SU-DHL-6 (cell line): ENCODE measurements around the gene RBMS1.

Experiments used
- H2AFZ ChIP-seq: fragments of 200-600 bp; sonication (generic); 2 replicates; pipeline ENCODE4 v1.6.1; 2014; ENCODE audit warnings: low read depth, mild to moderate bottlenecking, moderate library complexity, mixed read lengths, antibody characterized with exemption, low read length; ENCODE audit not compliant: severe bottlenecking
- H3F3A ChIP-seq: fragments of 200-600 bp; shearing (Covaris generic); 2 replicates; pipeline ENCODE4 v1.6.0; 2016; ENCODE audit warnings: antibody characterized with exemption, mild to moderate bottlenecking; ENCODE audit not compliant: insufficient read depth
- H3K27ac ChIP-seq: fragments of 200-600 bp; sonication (generic); 2 replicates; pipeline ENCODE4 v1.5.1; 2016; ENCODE audit warnings: low read depth, mild to moderate bottlenecking, low read length, moderate library complexity, mixed read lengths
- H3K27me3 ChIP-seq: fragments of 200-600 bp; sonication (generic), shearing (Covaris generic); 2 replicates; pipeline ENCODE4 v1.6.0; 2014; ENCODE audit warnings: mild to moderate bottlenecking, low read length
- H3K36me3 ChIP-seq: fragments of 200-600 bp; sonication (generic); 2 replicates; pipeline ENCODE4 v1.6.1; 2014; ENCODE audit warnings: mild to moderate bottlenecking, low read length, mixed read lengths
- H3K4me2 ChIP-seq: fragments of 300-600, 200-600 bp; shearing (Covaris generic), sonication (generic); 2 replicates; pipeline ENCODE4 v1.6.0; 2014; ENCODE audit warnings: low read length, low read depth, mild to moderate bottlenecking; ENCODE audit not compliant: poor library complexity, severe bottlenecking
- H3K4me3 ChIP-seq: fragments of 200-600 bp; sonication (generic); 2 replicates; pipeline ENCODE4 v1.5.1; 2014; ENCODE audit warnings: antibody characterized with exemption, low read length, mild to moderate bottlenecking, mixed read lengths; ENCODE audit not compliant: insufficient read depth, poor library complexity, severe bottlenecking
- H3K79me2 ChIP-seq: fragments of 200-600 bp; sonication (generic); 2 replicates; pipeline ENCODE4 v1.6.1; 2014; ENCODE audit warnings: mild to moderate bottlenecking, low read length, moderate library complexity; ENCODE audit not compliant: insufficient read depth
- H3K9ac ChIP-seq: fragments of 200-600 bp; sonication (generic); 2 replicates; pipeline ENCODE4 v1.7.0; 2014; ENCODE audit warnings: mild to moderate bottlenecking, low read length
- H3K9me2 ChIP-seq: fragments of 200-600 bp; sonication (generic); replicated peaks from 2 replicates; pipeline ENCODE4 v1.6.1; 2014; ENCODE audit warnings: low read length; ENCODE audit not compliant: insufficient read depth
- H3K9me3 ChIP-seq: fragments of 200-600 bp; sonication (generic); 2 replicates; pipeline ENCODE4 v1.6.1; 2014; ENCODE audit warnings: low read length, mixed read lengths; ENCODE audit not compliant: insufficient read depth
- H4K20me1 ChIP-seq: fragments of 200-600 bp; sonication (generic); 2 replicates; pipeline ENCODE4 v1.6.1; 2014; ENCODE audit warnings: low read depth, mild to moderate bottlenecking, antibody characterized with exemption, low read length, moderate library complexity, mixed read lengths
- EZH2phosphoT487 ChIP-seq: fragments of 200-600 bp; sonication (generic), shearing (Covaris generic); conservative IDR thresholded peaks from 2 replicates; pipeline ENCODE4 v1.6.1; 2018; ENCODE audit warnings: mild to moderate bottlenecking, antibody characterized with exemption, low read length, moderate library complexity, mixed read lengths
- TF ChIP-seq, protein P1 (sequence below): fragments of 200-600 bp; sonication (generic); IDR thresholded peaks from one replicate; pipeline ENCODE4 v1.5.1; 2017; ENCODE audit warnings: antibody characterized with exemption, mild to moderate bottlenecking, low read length, moderate library complexity; ENCODE audit not compliant: insufficient read depth, poor library complexity, severe bottlenecking

Gene RBMS1

DNA sequence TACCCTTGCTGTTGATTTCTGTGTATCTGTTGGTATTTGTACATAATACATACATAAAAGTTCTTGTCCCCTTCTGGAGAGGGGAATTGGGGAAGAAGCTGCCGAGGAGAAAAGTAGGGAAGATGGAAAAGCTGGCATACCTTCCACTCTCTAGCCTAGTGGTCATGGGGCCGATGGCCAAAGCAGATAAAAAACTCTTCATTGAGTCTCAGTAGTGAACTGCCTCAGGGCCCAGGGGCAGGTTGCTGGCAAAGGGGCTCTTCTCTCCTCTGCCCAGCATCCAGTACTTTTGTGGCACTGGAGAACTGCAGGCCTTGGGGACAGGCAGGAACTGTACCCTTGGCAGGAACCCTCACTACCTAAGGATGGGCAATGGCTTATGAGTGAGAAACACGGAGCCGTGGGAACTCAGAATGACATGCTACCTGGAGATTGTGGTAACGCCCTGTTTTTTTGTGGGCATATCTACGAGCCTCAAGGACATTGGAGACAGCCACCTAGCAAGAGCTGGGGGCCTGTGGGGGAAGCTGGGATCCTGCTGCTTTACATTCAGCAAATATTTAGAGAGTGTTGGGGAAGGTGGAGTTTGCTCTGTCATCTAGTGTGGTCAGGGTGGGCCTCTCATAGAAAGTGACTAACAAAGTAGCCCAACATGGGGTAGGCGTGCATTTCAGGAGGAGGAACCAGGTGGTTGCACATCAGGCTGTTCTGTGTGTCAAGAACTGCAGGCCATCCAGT lies 270.9 kb downstream of the RBMS1 start:
- H3K79me2 ChIP-seq: no peaks in the 10 kb centered on the region
- no peak overlapping the region for H3K4me3 ChIP-seq
- no peaks in the 10 kb centered on the region for H4K20me1 ChIP-seq
- no peak for TF ChIP-seq EZH2phosphoT487
- TF ChIP-seq, protein P1, sequence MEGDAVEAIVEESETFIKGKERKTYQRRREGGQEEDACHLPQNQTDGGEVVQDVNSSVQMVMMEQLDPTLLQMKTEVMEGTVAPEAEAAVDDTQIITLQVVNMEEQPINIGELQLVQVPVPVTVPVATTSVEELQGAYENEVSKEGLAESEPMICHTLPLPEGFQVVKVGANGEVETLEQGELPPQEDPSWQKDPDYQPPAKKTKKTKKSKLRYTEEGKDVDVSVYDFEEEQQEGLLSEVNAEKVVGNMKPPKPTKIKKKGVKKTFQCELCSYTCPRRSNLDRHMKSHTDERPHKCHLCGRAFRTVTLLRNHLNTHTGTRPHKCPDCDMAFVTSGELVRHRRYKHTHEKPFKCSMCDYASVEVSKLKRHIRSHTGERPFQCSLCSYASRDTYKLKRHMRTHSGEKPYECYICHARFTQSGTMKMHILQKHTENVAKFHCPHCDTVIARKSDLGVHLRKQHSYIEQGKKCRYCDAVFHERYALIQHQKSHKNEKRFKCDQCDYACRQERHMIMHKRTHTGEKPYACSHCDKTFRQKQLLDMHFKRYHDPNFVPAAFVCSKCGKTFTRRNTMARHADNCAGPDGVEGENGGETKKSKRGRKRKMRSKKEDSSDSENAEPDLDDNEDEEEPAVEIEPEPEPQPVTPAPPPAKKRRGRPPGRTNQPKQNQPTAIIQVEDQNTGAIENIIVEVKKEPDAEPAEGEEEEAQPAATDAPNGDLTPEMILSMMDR: no peak
- no peaks in the 10 kb centered on the region for H3K9me2 ChIP-seq
- no peaks in the 10 kb centered on the region for H3K36me3 ChIP-seq
- no peaks in the 10 kb centered on the region for H3F3A ChIP-seq
- no peak overlapping the region for H3K4me2 ChIP-seq
- H3K9me3 ChIP-seq: no peaks in the 10 kb centered on the region
- no peaks in the 10 kb centered on the region for H3K27me3 ChIP-seq
- no peak overlapping the region for H2AFZ ChIP-seq
- H3K9ac ChIP-seq: no peak overlapping the region
- H3K27ac ChIP-seq: no peak overlapping the region
